NCI-H774 (cell line): ENCODE results near the gene LAT.
"Not testable (repeated sequence)": the region's sequence is repeated elsewhere in the genome, so short reads cannot be mapped to it uniquely, and the experiment has no call there.

Experiments
- DNase-seq: peaks from one replicate; lab custom pipeline; 2025; lab: John Stamatoyannopoulos, UW

LAT gene

DNA sequence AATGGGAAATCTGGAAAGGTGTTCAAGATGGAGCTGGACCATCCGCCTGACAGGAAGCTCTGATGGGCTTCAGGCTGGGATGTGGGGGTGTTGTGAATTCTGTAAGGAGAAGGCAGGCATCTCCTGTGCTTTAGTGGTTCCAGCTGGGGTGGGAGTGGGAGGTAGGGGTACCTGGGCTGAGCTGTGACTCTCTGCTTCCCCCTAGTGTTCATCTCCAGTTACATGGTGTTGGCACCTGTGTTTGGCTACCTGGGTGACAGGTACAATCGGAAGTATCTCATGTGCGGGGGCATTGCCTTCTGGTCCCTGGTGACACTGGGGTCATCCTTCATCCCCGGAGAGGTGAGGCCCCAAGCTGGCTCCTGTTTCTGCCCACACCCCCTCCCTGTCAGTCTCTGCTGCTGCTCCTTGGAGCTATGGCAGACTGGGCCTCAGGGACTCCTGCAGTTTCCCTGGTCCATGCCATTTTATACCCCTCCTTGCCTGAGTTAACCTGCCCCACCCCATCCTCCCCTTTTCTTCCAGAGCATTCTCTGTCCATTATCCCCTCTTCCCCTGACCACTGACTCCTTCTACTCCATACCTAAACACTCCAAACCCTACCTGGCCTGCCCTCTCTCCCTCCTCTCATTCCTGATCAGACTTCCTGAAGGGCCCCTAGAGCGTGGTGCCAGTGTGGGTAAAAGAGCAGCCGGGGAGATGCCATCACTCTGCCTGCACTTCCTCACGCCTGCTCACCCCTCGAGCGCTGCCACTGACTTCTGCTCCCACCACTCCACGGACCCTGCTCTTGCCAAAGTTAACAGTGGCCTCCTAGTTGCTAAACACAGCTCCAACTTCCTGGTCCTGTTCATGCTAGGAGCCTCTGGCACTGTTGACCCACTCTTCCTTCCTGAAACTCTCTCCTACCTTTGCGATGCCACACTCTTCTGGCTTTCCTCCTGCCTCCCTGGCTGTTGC is 6.9 kb upstream of the LAT start:
- no peak for DNase-seq

DNA sequence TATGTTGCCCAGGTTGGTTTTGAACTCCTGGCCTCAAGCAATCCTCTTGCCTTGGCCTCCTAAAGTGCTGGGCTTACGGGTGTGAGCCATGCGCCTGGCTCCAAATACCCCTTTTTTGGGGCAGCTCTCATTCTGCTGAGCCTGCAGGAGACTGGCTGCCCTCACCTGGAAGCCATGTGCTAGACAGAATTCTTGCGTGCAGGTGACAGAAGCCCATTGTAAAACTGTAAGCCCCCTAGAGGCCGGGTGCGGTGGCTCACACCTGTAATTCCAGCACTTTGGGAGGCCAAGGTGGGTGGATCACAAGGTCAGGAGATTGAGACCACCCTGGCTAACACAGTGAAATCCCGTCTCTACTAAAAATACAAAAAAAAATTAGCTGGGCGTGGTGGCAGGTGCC is 4.5 kb upstream of the LAT start:
- DNase-seq = not testable (repeated sequence)

DNA sequence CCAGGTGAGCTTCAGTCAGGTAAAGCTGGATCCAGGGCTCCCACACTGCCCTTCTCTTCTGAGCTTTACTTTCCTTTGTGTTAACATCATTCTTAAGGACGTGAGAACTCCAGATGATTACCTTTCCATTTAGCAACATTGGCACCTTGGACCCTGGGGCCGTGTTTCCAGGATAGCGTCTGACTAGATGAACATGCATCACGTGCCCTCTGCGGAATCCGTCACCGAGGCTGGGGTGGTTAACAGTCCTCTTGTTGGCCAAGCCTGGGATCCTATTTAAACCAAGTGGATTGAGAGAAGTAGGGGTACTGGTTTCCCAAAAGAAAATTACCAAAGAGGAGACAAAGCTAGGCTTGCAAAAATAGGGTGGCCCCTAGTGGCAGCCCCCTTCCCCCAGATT is 3.9 kb upstream of the LAT start:
- no peak for DNase-seq

DNA sequence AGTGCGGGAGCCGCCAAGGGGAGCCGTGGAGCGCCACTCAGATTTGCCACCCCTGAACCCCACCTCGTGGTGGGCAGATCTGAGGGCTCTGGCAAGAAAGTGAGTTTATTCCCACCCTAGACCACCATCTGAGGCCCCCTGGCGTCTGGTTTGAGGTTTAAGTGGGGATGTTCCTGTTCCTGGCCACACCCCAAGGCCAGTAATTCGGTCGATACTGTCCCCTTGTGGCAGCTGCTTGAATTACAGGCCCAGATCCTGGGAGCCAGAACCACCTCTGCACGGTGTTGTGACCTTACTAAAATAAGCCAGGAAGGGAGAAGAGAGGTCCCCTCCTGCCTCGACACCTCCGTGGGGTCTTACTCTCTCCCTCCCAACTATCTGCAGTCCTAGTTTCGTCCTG is 3.3 kb upstream of the LAT start:
- DNase-seq = no peak

DNA sequence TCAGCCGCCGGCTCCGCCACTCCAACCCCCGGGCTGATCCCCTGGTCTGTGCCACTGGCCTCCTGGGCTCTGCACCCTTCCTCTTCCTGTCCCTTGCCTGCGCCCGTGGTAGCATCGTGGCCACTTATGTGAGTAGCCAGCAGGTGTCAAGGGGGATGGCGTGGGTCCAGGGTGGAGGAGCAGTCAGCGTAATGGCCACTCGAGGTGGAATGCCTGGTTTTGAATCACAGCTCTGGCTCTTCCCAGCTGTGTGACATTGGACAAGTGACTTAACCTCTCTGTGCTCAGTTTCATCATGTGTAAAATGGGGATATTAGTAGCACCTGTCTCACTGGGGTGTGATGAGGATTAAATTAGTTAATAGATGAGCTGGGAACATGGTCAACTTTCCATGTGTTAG is 2.4 kb upstream of the LAT start:
- DNase-seq = no peak

DNA sequence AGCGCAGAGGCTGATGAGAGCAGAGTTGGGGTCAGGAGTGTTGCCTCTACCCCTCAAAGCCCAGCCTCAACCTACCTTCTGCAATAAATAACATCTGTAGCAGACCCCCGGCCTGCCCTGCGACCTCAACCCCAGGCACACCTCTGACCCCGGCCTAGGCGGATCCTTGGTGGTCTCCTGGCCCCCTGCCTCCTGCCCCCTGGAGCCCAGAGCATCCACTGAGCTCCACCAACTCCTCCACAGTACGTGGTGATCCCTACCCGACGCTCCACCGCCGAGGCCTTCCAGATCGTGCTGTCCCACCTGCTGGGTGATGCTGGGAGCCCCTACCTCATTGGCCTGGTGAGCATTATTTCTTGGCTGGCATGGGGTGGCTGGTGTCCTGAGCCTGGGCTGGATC is 1.9 kb upstream of the LAT start:
- DNase-seq = no peak

DNA sequence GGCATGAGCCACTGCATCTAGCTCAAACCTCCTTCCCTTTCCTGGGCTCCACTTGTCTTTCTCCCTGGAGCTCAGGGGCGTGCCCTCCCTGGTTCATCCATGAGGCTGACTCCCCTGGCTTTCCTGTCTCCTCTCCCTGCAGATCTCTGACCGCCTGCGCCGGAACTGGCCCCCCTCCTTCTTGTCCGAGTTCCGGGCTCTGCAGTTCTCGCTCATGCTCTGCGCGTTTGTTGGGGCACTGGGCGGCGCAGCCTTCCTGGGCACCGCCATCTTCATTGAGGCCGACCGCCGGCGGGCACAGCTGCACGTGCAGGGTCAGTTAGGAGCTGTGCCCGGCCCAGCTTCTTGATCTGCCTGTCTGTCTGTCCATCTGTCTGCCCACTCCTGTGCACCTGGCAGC is 1.2 kb upstream of the LAT start:
- DNase-seq = no peak

DNA sequence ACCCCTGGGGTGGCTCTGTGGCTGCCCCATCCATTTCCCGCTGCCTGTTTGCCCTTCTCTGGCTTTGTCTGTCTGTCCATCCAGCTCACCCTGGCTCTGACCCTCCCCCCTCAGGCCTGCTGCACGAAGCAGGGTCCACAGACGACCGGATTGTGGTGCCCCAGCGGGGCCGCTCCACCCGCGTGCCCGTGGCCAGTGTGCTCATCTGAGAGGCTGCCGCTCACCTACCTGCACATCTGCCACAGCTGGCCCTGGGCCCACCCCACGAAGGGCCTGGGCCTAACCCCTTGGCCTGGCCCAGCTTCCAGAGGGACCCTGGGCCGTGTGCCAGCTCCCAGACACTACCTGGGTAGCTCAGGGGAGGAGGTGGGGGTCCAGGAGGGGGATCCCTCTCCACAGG is 761 bp upstream of the LAT start:
- DNase-seq = no peak

DNA sequence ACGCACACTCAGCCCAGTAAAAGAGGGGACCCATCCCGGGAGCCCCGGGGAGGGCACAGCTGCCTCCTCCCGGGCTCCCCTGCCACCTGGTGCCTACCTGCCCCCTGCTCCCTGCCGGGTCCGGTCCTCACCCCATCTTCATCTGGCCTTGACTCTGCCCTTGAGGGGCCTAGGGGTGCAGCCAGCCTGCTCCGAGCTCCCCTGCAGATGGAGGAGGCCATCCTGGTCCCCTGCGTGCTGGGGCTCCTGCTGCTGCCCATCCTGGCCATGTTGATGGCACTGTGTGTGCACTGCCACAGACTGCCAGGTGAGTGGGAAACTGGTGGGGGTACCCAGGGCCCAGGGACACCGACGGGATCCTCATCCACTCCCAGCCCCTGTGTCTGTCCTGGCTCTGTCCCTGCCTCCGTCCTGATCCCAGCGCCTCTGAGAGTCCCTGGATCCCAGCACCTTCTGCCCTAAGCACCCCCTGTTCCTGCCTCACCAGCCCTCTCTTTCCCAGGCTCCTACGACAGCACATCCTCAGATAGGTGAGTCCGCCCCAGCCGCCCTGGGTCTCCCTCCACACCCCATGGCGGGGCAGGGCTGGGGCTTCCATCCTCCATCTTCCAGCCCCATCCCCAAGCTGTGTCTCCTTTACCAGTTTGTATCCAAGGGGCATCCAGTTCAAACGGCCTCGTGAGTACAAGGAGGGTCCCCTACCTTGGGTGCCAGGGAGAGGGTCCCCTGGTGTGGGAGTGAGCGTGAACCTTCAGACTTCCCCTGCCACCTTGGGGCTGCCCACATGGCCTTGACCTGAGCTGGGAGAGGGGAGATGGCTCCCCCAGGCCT is 574 bp downstream of the LAT start:
- no peak for DNase-seq

DNA sequence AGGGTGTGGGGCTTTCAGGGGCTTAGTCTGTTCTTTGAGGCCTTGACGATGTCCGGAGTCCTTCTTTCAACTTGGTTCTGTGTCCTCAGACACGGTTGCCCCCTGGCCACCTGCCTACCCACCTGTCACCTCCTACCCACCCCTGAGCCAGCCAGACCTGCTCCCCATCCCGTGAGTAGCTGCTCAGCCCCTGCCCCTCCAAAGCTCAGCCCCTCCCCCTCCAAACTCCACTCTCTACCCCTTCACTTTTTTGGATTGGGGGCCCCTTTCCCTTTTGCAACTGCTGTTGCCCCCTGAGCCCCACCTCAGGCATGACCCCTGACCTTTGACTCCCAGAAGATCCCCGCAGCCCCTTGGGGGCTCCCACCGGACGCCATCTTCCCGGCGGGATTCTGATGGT is 1.2 kb downstream of the LAT start:
- DNase-seq = no peak

DNA sequence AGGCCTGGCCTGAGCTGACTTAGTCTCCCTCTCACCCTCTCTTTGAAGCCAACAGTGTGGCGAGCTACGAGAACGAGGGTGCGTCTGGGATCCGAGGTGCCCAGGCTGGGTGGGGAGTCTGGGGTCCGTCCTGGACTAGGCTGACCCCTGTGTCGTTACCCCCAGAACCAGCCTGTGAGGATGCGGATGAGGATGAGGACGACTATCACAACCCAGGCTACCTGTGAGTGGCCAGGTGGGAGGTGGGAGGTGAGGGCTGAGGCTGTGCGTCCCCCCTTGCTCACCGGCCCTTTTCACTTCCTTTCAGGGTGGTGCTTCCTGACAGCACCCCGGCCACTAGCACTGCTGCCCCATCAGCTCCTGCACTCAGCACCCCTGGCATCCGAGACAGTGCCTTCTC is 1.6 kb downstream of the LAT start:
- no peak for DNase-seq

DNA sequence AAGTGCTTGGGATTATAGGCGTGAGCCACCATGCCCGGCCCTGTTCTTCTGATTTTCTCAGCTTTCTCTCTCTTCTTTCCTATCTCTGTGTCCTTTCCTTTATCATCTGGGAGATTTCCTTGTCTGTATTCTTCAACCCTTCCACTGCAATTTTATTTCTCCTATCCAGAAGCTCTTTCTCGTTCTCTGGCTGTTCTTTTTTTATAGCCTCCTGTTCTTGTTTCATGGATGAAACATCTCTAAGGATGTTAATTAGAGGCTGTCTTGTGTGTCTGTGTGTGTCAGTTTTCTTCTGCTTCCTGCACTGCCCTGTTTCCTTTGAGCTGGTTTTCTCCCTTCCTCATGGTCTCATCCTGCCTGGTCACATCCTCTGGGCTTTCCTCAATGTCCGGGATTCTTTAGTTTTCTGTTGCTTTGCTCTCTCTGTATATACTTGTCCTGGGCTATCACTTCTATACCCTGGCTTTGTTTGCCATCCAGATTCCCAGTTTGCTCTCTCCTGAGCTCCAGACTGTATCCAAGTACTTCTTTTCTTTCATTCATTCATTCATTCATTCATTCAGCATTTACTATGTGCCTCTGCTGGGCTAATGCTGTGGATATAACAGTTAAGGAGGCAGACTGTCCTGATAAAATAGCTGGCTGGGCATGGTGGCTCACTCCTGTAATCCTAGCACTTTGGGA is 2.5 kb downstream of the LAT start:
- no peak for DNase-seq

DNA sequence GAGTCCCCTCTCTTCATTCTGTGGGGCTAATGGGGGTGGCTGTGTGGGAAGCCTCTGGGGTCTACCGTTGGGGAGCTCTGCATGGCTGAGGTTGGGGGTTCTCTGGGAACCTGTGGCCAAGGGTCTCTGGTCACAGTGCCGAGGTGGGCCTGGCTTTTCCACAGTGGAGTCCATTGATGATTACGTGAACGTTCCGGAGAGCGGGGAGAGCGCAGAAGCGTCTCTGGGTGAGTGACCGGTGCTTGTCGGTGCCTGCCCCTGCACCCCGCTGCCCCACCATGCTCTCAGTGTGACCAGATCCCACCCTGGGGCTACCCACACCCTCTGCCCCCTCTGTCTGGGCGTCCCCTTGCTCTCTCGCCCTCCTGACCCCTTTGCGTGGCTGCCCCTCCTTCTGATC is 4.5 kb downstream of the LAT start:
- DNase-seq = no peak

DNA sequence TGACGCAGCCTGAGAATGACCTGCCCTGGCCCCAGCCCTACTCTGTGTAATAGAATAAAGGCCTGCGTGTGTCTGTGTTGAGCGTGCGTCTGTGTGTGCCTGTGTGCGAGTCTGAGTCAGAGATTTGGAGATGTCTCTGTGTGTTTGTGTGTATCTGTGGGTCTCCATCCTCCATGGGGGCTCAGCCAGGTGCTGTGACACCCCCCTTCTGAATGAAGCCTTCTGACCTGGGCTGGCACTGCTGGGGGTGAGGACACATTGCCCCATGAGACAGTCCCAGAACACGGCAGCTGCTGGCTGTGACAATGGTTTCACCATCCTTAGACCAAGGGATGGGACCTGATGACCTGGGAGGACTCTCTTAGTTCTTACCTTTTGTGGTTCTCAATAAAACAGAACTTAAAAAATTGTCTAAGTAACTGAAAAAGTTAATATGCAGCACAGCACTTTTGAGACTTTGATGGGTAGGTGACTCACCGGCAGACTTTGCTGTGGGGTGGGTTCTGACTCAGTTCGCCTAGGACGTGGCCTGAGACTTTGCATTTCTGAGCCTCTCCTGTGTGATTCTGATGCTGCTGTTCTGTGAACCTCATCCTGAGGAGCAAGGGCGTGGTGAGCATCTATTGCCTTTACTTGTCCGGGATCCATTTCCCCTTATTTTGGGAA is 5.7 kb downstream of the LAT start:
- no peak for DNase-seq

DNA sequence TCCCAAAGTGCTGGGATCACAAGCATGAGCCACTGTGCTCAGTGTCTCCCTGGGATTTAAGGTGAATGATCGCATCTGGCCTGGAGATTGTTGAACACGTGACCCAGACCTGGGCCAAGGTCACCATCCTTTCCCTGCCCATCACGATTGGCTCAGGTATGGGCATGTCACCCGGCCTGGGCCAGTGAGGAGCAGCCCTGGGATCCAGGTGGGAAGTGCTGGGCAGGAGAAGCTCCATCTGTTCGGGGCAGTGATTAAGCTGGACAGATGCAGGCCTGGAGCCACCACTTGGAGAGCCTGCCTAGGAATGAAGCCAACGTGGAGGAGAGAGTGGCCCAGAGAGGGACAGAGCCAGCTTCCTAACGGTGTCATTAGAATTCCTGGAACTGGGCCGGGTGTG is 6.8 kb downstream of the LAT start:
- no peak for DNase-seq

DNA sequence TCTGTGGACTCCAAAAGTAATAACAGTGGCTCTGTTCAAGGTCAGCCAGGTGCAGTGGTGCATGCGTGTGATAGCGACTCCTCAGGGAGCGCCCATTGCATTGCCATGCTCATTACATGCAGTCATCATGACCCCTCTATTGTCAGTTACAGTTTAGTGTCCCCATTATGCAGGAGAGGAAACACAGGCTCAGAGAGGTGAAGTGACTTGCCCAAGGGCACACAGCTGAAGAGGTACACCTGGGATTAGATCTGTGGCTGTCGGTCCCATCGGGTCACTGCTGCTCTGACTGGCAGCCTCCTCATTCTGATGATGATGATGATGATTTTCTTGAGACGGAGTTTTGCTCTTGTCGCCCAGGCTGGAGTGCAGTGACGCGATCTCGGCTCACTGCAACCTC is 7.6 kb downstream of the LAT start:
- no peak for DNase-seq

DNA sequence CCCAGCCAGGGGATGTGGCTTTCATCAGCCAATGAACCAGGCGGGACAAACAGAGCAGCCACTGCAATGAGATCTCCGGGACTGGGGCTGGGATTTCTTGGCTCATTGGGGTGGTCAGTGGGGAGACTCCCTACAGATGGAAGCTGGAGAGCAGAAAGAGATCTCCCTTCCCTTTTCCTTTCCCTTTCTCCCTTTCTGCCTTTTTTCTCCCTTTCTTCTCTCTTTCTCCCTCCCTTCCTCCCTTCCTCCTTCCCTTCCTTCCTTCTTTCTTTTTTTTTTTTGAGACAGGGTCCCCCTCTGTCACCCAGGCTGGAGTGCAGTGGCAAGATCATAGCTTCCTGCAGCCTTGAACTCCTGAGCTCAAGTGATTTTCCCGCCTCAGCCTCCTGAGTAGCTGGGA is 14.0 kb downstream of the LAT start:
- no peak for DNase-seq

DNA sequence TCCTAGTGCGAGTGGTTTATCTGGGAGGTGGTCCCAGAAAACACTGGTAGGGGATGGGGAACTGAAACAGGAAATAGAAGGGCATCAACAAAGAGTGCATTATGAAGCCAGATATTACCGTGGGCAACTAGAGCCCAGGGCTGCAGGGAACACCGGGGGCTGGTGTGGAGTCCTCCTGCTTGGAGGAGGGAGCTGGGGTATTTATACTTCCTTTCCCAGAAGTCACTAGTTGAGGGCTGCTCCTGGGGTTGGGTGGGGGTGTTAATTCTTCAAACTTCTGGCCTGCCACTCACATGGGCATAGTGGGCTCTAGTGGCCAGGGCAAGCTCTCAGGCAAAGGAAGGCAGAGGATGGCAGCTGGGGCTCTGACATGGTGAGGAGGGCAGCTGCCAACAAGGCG is 14.7 kb downstream of the LAT start:
- no peak for DNase-seq

DNA sequence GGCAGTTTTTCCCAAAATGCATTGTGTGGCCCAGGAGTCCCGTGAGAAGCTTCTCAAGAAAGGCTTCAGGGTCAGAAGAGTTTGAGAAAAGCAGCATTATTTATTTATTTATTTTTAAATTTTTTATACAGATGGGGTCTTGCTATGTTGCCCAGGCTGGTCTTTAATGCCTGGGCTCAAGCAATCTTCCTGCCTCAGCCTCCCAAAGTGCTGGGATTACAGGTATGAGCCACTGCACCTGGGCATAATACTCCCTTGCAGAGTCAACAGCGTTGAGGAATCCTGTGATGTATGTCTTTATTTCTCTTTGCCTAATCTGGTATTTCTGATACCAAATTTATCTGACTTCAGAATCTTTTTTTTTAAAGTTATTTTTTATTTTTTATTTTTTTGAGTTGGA is 15.2 kb downstream of the LAT start:
- DNase-seq = no peak

DNA sequence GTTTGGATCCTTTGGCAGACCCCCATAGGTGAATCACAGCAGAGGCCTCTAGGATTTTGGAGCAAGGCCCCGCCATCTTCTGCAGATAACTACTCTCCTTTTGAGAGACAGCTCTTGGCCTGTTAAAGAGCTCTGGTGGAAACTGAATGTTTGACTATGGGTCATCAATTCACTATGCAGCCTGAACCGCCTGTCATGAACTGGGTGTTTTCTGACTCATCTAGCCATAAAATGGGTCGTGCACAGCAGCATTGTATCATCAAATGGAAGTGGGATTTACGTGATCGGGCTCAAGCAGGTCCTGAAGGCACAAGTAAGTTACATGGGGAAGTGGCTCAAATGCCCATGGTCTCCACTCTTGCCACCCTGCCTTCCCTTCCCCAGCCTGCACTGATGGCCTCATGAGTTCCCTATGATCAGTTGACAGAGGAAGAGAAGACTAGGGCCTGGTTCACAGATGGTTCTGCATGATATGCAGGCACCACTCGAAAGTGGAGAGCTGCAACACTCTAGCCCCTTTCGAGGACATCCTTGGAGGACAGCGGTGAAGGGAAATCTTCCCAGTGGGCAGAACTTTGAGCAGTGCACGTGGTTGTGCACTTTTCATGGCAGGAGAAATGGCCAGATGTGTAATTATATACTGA is 19.8 kb downstream of the LAT start:
- DNase-seq = not testable (repeated sequence)

DNA sequence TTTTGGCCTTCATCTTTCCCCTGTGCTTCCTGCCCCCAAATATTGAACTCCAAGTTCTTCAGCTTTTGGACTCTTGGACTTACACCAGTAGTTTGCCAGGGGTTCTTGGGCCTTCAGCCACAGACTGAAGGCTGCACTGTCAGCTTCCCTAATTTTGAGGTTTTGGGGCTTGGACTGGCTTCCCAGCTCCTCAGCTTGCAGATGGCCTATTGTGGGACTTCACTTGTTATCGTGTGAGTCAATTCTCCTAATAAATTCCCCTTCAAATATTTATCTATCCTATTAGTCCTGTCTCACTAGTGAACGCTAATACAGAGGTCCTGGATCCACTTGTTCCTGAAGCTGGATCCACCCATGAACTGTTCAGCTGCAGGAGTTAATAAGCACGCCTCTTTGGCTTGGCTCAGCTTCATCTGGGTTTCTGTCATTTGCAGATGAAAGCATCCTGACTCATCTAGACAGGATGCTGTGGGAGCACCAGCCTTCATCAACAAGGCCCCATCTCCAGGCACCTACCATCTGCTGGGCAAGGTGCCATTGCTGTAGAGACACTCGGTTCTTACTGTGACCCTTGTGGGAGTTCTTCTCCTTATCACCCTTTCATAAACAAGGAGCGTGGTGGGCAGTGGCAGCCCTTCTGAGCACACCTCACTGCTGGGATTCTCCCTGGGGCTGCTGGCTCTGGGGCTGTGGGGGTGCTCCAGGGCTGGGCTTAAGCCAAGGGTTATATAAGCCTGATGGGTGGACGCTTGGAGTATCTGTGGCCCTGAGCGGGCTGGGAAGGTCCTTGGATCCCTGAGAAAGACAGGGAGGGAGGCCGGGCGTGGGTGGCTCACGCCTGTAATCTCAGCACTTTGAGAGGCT is 23.1 kb downstream of the LAT start:
- DNase-seq = no peak
